Endodermal cell (in vitro differentiated cells): ENCODE results near the gene NALF2. TPM values are rescaled to one million over a fixed set of nuclear protein-coding genes. Genes with fewer than 3 reads are reported as not detected.

Experiments used
- DNase-seq: peaks from one replicate; pipeline ENCODE4 v3.0.0-alpha.2; 2017
- H3K27ac ChIP-seq: 2 replicates; pipeline ENCODE4 v1.5.1; 2013; ENCODE audit warnings: mild to moderate bottlenecking, low read depth, low read length, moderate library complexity
- H3K27me3 ChIP-seq: 2 replicates; pipeline ENCODE4 v1.6.1; 2013; ENCODE audit warnings: mild to moderate bottlenecking, low read length, moderate library complexity; ENCODE audit not compliant: insufficient read depth, control insufficient read depth, poor library complexity, severe bottlenecking
- H3K36me3 ChIP-seq: 2 replicates; pipeline ENCODE4 v1.7.0; 2013; ENCODE audit warnings: mild to moderate bottlenecking, low read length, moderate library complexity; ENCODE audit not compliant: control insufficient read depth, insufficient read depth
- H3K4me1 ChIP-seq: one replicate; pipeline ENCODE4 v1.7.0; 2013; ENCODE audit warnings: low read length; ENCODE audit not compliant: control insufficient read depth, insufficient read depth
- H3K4me3 ChIP-seq: 2 replicates; pipeline ENCODE4 v1.5.1; 2013; ENCODE audit warnings: mild to moderate bottlenecking, low read length, moderate library complexity
- H3K9ac ChIP-seq: 2 replicates; pipeline ENCODE4 v1.6.1; 2013; ENCODE audit warnings: mild to moderate bottlenecking, low read length, moderate library complexity; ENCODE audit not compliant: poor library complexity, severe bottlenecking; ENCODE audit errors: extremely low read depth
- H3K9me3 ChIP-seq: 2 replicates; pipeline ENCODE4 v1.6.1; 2013; ENCODE audit warnings: mild to moderate bottlenecking, low read length, moderate library complexity; ENCODE audit not compliant: control insufficient read depth
- H3K27ac Mint-ChIP-seq: 2 replicates; pipeline ENCODE4 v1.8.0; 2020; ENCODE audit warnings: mixed read lengths
- H3K27me3 Mint-ChIP-seq: 2 replicates; pipeline ENCODE4 v1.8.0; 2021; ENCODE audit warnings: mild to moderate bottlenecking, mixed read lengths; ENCODE audit not compliant: insufficient read depth
- H3K36me3 Mint-ChIP-seq: 2 replicates; pipeline ENCODE4 v1.8.0; 2020; ENCODE audit warnings: low read depth, mixed read lengths
- H3K4me1 Mint-ChIP-seq: 2 replicates; pipeline ENCODE4 v1.8.0; 2020; ENCODE audit warnings: mixed read lengths
- H3K4me3 Mint-ChIP-seq: 2 replicates; pipeline ENCODE4 v1.8.0; 2020; ENCODE audit warnings: mild to moderate bottlenecking, moderate library complexity, mixed read lengths
- H3K9me3 Mint-ChIP-seq: 2 replicates; pipeline ENCODE4 v1.8.0; 2020; ENCODE audit warnings: mild to moderate bottlenecking, mixed read lengths
- CTCF ChIP-seq: fragments of 200-600 bp; sonication (generic); conservative IDR thresholded peaks from 2 replicates; pipeline ENCODE4 v1.5.0; 2021; ENCODE audit warnings: antibody characterized with exemption, mild to moderate bottlenecking
- WGBS, 2 experiments: methylation state at CpG; one replicate each; pipeline versions ENCODE4 v1.1.5 to v1.1.7; 2013; ENCODE audit warnings: missing lambda C conversion rate in 2 of 2, mixed read lengths in 1 of 2; ENCODE audit not compliant: insufficient coverage in 1 of 2, insufficient read length in 1 of 2; 5-methylcytosine and 5-hydroxymethylcytosine counted together
- total RNA-seq, 2 donors: library from RNA; stranded (reverse); fragmentation: NEBNext Ultra II Directional in 1 of 2; extraction: Animal tissue kit (Norgen Biotek cat#: 25700) in 1 of 2; gene quantifications; 2 replicates in 1 of 2; 3 replicates in 1 of 2; pipeline ENCODE4 v1.2.1, GENCODE V29; 2021

NALF2 gene
- total RNA-seq, 2 donors from 2014 or later, result 43.1 to 56.4 TPM

- no peak overlapping the region for H3K27ac Mint-ChIP-seq
- H3K4me1 Mint-ChIP-seq, result peaks cover 4% of the 10 kb centered on the region
- WGBS, 2 experiments, result 91 to 100% methylated on average over 1 to 8 of the region's 8 CpGs
- no peak for TF ChIP-seq CTCF
- H3K4me3 Mint-ChIP-seq, result no peak overlapping the region
- peak; percentile 50 for DNase-seq
- H3K9ac ChIP-seq, result no peak overlapping the region
- no peaks in the 10 kb centered on the region for H3K36me3 ChIP-seq
- H3K9me3 ChIP-seq, result no peaks in the 10 kb centered on the region
- H3K9me3 Mint-ChIP-seq, result peaks cover 42% of the 10 kb centered on the region
- no peak overlapping the region for H3K4me3 ChIP-seq
- H3K27me3 ChIP-seq, result no peaks in the 10 kb centered on the region
- H3K27me3 Mint-ChIP-seq, result peaks cover 1% of the 10 kb centered on the region
- no peaks in the 10 kb centered on the region for H3K4me1 ChIP-seq
- H3K27ac ChIP-seq, result no peak overlapping the region
- H3K36me3 Mint-ChIP-seq, result no peaks in the 10 kb centered on the region
Measured at GRCh38 chrX:69546417-69546816, 42.3 kb downstream of the NALF2 start.

GRCh38 chrX:69546978-69547377, 42.9 kb downstream of the NALF2 start:
- WGBS, 2 experiments, result 97% methylated on average over 5 of the region's 5 CpGs; no CpG with 5 or more reads in 1 of the 2 experiments
- no peaks in the 10 kb centered on the region for H3K9me3 ChIP-seq
- no peaks in the 10 kb centered on the region for H3K27me3 ChIP-seq
- no peak for TF ChIP-seq CTCF
- Mint-ChIP-seq H3K36me3 (no peaks in the 10 kb centered on the region), H3K27me3 (peaks cover 1% of the 10 kb centered on the region), H3K27ac (no peak overlapping the region), H3K9me3 (peaks cover 38% of the 10 kb centered on the region), H3K4me3 (no peak overlapping the region), H3K4me1 (peaks cover 4% of the 10 kb centered on the region)
- no peak overlapping the region for H3K4me3 ChIP-seq
- DNase-seq, result no peak
- H3K9ac ChIP-seq, result no peak overlapping the region
- no peaks in the 10 kb centered on the region for H3K4me1 ChIP-seq
- H3K36me3 ChIP-seq, result no peaks in the 10 kb centered on the region
- no peak overlapping the region for H3K27ac ChIP-seq

GRCh38 chrX:69551421-69552009, 47.4 kb downstream of the NALF2 start:
- Mint-ChIP-seq H3K27me3 (peaks cover 1% of the 10 kb centered on the region), H3K27ac (no peak overlapping the region)

More at GRCh38 chrX:69551421-69552009, 47.4 kb downstream of the NALF2 start:
- Histone ChIP-seq H3K9ac (no peak overlapping the region), H3K4me3 (no peak overlapping the region), H3K9me3 (no peaks in the 10 kb centered on the region), H3K27ac (no peak overlapping the region), H3K36me3 (no peaks in the 10 kb centered on the region), H3K4me1 (no peaks in the 10 kb centered on the region), H3K27me3 (no peaks in the 10 kb centered on the region)
- 90% methylated on average over 6 of the region's 7 CpGs; no CpG with 5 or more reads in 1 of the 2 experiments for WGBS, 2 experiments
- no peak for TF ChIP-seq CTCF
- Mint-ChIP-seq H3K9me3 (peaks cover 48% of the 10 kb centered on the region), H3K36me3 (no peaks in the 10 kb centered on the region), H3K4me3 (no peak overlapping the region), H3K4me1 (peaks cover 12% of the 10 kb centered on the region)
- DNase-seq, result no peak
